Muscle of leg (tissue), 11 donors: ENCODE measurements around the gene AUTS2. TPM values are rescaled to one million over a fixed set of nuclear protein-coding genes. Genes with fewer than 3 reads are reported as not detected.

Experiments used
- DNase-seq: peaks from one replicate; pipeline ENCODE4 v3.0.0; 2013
- H3K27ac ChIP-seq: one replicate; pipeline ENCODE4 v1.5.1; 2013; ENCODE audit warnings: mild to moderate bottlenecking, low read length, control low read depth
- H3K27me3 ChIP-seq: one replicate; pipeline ENCODE4 v1.6.1; 2013; ENCODE audit warnings: low read length; ENCODE audit not compliant: control insufficient read depth, insufficient read depth
- H3K36me3 ChIP-seq: one replicate; pipeline ENCODE4 v1.6.1; 2013; ENCODE audit warnings: low read length; ENCODE audit not compliant: control insufficient read depth, insufficient read depth
- H3K4me1 ChIP-seq: one replicate; pipeline ENCODE4 v1.6.1; 2013; ENCODE audit warnings: low read length; ENCODE audit not compliant: control insufficient read depth, insufficient read depth
- H3K4me3 ChIP-seq: one replicate; pipeline ENCODE4 v1.5.1; 2013; ENCODE audit warnings: low read length, control low read depth
- H3K9me3 ChIP-seq: replicated peaks from 2 replicates; pipeline ENCODE4 v1.6.1; 2013; ENCODE audit warnings: low read depth, low read length; ENCODE audit not compliant: control insufficient read depth
- WGBS: methylation state at CpG from one replicate; pipeline ENCODE4 v1.1.5; 2013; ENCODE audit warnings: missing lambda C conversion rate; ENCODE audit not compliant: insufficient coverage; 5-methylcytosine and 5-hydroxymethylcytosine counted together
- polyA plus RNA-seq, 8 donors: library from polyadenylated mRNA; unstranded; fragments of 120-200 nt; gene quantifications; one replicate each; pipeline versions ENCODE4 v1.2.1 to v1.2.3, GENCODE V29; 2013; ENCODE audit warnings: inconsistent platforms in 1 of 8, low replicate concordance in 1 of 8; ENCODE audit not compliant: insufficient read length in 8 of 8, insufficient read depth in 1 of 8
- total RNA-seq: library from RNA; stranded (reverse); fragments of 120-200 nt; gene quantifications from one replicate; pipeline ENCODE4 v1.2.4, GENCODE V29; 2013

Gene AUTS2
- total and polyA plus RNA-seq, 9 donors, result 28.6 to 92.3 (median 58.8) TPM

DNA sequence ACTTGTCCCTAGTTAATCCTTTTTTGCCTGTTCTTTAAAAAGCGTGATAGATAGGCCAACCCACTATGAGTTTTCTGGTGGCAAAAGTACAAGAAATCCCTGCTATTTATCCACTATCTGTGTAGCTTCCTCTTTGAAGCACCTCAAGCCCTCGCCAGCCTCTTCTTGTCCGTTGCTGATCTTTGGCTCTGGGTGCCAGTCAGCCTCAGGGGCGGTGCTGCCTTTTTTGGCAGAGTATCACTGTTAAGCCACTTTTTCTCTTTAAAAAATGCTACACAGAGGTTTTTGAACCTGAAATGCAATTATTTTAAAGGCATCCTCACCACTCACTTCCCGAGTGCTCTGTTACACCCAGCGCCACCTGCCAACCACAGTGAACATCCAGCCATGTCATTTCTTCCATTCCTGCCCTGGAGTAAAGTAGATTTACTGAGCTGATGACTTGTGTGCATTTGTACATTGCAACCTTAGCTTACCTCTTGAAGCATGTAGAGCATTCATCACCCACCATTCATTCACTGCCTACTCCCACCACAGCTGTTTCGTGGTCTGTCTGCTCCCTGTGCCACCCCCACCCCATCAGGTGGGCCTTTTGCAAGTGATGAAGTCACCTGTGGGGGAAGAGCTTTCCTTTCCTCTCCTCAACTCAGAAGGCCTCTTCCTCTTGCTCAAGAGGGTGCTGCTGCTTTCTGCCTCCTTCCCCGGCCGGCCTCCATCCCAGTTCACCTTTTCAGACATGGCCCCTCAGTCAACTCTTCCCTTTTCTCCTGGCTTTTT, 1119.5 kb downstream of the AUTS2 start:
- Histone ChIP-seq H3K27me3 (no peaks in the 10 kb centered on the region), H3K27ac (no peak overlapping the region), H3K9me3 (peaks cover 7% of the 10 kb centered on the region), H3K4me1 (no peaks in the 10 kb centered on the region), H3K36me3 (peaks cover 3% of the 10 kb centered on the region), H3K4me3 (no peak overlapping the region)
- DNase-seq, result no peak
- 84% methylated on average over 6 of the region's 9 CpGs for WGBS

DNA sequence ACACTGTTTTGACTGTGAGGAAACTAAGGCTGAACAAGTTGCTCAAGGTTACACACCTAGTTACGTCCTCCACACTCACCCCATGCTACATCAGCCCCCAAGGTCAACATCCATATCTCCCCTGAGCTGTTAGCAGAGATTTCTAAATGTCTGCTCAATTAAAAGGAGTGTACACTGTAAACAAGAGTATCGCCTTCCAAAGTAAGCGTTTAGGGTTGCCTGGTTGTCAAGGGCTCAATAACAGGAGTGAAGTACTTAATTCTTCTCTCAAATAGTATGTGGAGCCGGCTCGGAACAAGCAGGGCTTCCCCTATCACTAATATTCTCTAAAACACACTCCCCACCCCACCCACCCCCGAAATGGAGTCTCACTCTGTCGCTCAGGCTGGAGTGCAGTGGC, 1120.8 kb downstream of the AUTS2 start:
- Histone ChIP-seq H3K27me3 (no peaks in the 10 kb centered on the region), H3K36me3 (no peaks in the 10 kb centered on the region), H3K9me3 (peaks cover 7% of the 10 kb centered on the region), H3K27ac (no peak overlapping the region), H3K4me3 (no peak overlapping the region), H3K4me1 (no peaks in the 10 kb centered on the region)
- 100% methylated on average over 2 of the region's 7 CpGs for WGBS
- no peak for DNase-seq

DNA sequence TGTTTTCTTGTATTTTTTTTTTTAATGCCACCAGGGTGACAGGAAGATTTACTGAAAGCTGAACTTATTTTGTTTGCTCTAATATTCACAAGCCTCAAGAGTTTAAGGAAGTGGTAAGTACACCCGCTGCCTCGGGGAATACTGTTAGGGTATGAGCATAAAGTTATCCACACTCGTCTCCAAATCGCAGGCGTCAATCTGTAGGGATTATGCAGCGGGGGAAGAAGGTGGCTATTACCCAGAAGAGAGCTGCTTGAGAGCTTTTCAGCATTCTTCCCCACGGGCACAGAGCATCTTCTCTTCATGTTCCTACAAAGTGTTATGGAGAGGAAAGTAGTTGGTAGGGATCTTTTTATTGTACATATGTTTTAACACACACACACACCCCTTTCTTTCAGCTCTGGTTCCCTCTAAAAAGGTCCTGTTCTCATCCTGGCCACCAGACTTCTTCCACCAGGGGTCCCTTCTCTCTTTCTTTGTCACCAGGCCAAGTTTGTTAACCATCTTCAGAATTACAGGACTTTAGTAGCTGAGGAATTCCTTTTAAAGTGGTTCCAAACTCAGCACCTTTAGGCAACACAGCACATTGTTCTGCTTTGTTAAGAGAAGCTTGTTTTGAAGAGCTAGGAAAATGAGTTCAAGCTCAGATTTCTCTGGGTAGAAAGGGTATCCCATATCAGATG, 1122.1 kb downstream of the AUTS2 start:
- Histone ChIP-seq H3K9me3 (no peaks in the 10 kb centered on the region), H3K27ac (no peak overlapping the region), H3K27me3 (no peaks in the 10 kb centered on the region), H3K36me3 (no peaks in the 10 kb centered on the region), H3K4me3 (no peak overlapping the region), H3K4me1 (no peaks in the 10 kb centered on the region)
- WGBS, result no CpG with 5 or more reads among the region's 7 CpGs
- DNase-seq, result no peak

DNA sequence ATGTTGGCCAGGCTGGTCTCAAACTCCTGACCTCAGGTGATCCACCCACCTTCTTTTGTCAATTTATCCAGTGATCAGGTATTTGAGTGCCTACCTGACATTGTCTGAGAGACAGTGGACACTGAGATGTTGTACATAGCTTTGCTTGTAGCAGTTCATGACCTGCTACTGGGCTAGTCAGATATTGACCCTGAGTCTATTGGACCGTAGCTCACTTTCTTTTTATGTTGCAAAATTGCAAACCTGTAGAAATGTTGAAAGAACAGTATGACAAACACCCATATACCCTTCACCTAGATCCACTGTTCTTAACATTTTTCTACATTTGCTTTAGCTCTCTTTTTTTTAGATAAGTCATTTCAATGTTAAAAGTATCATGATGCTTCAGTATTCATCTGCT, 1123.2 kb downstream of the AUTS2 start:
- WGBS, result no CpG with 5 or more reads among the region's 1 CpG
- no peaks in the 10 kb centered on the region for H3K36me3 ChIP-seq
- H3K9me3 ChIP-seq, result no peaks in the 10 kb centered on the region
- H3K27ac ChIP-seq, result no peak overlapping the region
- no peak for DNase-seq
- H3K4me3 ChIP-seq, result no peak overlapping the region
- no peaks in the 10 kb centered on the region for H3K27me3 ChIP-seq
- no peaks in the 10 kb centered on the region for H3K4me1 ChIP-seq

DNA sequence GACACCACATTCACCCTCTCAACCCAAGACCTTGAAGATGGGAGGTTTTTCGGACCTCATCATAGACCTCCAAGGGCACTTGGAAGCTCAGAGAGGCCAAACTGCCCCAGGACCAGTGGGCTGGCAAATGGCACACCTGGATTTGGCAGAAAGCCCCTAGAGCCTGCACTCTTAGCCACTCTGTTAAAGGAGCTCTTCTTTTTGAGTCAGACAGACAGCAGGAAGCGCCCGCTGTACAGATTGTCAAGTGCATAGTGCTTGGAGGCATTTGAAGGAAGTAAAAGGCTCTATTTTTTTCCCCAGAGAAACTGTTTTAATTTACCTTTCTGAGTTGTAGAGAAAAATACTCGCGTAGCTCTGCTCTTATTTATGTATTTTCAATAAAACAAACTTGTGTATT, 1125.1 kb downstream of the AUTS2 start:
- WGBS, result no CpG with 5 or more reads among the region's 5 CpGs
- no peak overlapping the region for H3K27ac ChIP-seq
- no peaks in the 10 kb centered on the region for H3K27me3 ChIP-seq
- DNase-seq, result no peak
- H3K4me1 ChIP-seq, result no peaks in the 10 kb centered on the region
- H3K4me3 ChIP-seq, result no peak overlapping the region
- H3K9me3 ChIP-seq, result no peaks in the 10 kb centered on the region
- no peaks in the 10 kb centered on the region for H3K36me3 ChIP-seq

DNA sequence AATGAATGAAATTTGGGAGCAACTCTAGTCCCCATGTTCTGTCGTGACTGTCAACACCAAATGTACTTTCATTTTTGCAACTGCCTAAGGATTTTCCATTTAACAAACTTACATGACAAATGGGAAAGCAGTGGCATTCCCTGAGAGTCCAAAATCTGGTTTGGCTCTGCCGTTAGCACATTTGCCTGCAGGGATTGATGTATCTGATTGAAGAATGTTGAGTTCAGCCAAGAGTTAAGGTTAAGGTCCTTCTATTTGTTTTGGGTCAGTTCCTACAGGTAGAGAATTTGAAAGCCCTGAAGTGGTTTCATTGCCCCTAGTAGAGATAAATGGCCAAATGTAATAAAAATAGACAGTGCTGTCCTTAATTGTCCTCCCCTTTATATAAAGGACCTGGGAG, 1127.2 kb downstream of the AUTS2 start:
- DNase-seq, result no peak
- no peaks in the 10 kb centered on the region for H3K36me3 ChIP-seq
- WGBS, result 40% methylated on average over 1 of the region's 2 CpGs
- H3K27ac ChIP-seq, result no peak overlapping the region
- H3K9me3 ChIP-seq, result no peaks in the 10 kb centered on the region
- no peaks in the 10 kb centered on the region for H3K27me3 ChIP-seq
- no peak overlapping the region for H3K4me3 ChIP-seq
- H3K4me1 ChIP-seq, result no peaks in the 10 kb centered on the region

DNA sequence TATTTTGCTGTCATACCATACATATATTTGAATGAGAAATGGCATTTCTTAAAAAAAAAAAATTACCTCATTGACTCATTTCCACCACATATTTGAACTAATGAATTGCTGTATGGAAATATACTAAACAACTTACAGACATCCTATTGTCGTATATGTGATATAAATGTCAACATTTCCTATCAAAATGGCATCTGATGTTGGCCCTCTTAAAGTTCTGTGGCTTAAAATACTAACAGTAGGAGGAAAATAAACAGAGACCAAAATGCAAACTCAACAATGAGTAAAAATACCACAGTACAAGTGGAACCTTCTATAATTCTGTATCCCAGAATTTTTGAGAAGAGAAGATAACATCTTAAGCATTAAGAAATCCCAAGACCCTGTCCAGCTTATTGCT, 1128.0 kb downstream of the AUTS2 start:
- no CpG with 5 or more reads among the region's 1 CpG for WGBS
- no peak overlapping the region for H3K27ac ChIP-seq
- H3K36me3 ChIP-seq, result no peaks in the 10 kb centered on the region
- no peaks in the 10 kb centered on the region for H3K27me3 ChIP-seq
- H3K9me3 ChIP-seq, result no peaks in the 10 kb centered on the region
- H3K4me1 ChIP-seq, result no peaks in the 10 kb centered on the region
- no peak overlapping the region for H3K4me3 ChIP-seq
- DNase-seq, result no peak

DNA sequence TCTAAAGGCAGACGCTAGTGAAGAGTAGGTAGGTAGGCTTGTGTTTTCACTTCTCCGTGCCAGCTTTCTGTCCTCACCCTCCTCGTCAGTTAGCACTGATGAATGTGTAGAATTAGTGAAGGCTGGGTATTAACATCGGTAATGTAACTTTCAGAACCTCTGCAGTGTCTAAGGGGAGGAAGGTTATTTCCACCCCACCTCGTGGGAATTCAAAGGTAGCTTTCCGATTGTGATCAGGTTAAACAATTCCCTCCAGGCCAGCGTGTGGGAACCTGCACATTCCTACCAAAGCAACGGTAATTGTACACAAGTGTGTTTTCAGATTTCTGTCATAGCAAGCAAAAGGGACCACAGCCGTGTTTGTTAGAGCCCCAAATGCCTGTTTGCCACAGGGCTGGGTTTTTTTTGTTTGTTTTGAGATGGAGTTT, 1128.7 kb downstream of the AUTS2 start:
- H3K4me3 ChIP-seq, result no peak overlapping the region
- DNase-seq, result no peak
- no peaks in the 10 kb centered on the region for H3K27me3 ChIP-seq
- H3K27ac ChIP-seq, result no peak overlapping the region
- WGBS, result 59% methylated on average over 6 of the region's 9 CpGs
- no peaks in the 10 kb centered on the region for H3K9me3 ChIP-seq
- H3K36me3 ChIP-seq, result no peaks in the 10 kb centered on the region
- H3K4me1 ChIP-seq, result no peaks in the 10 kb centered on the region

DNA sequence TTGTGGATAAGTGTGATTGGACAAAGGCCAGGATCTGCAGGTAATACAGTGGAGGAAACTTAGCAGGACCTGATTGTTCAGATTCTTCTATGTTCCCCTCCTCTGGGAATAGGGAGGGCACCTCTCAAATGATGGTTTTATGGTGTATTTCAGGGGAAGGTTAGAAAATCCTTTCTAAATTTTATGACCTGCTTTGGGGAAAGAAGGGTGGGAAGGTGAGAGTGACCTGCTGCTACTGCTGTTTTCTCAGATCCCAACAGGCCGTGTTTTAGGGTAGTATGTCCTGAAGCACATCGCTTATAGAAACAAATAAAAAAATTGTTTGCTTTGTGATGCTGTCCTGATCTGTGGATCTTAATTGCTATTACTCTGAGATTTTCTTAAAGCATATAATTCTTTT, 1129.6 kb downstream of the AUTS2 start:
- Histone ChIP-seq H3K36me3 (no peaks in the 10 kb centered on the region), H3K9me3 (no peaks in the 10 kb centered on the region), H3K4me1 (no peaks in the 10 kb centered on the region), H3K27me3 (no peaks in the 10 kb centered on the region), H3K4me3 (no peak overlapping the region), H3K27ac (no peak overlapping the region)
- WGBS, result no CpG with 5 or more reads among the region's 2 CpGs
- no peak for DNase-seq

DNA sequence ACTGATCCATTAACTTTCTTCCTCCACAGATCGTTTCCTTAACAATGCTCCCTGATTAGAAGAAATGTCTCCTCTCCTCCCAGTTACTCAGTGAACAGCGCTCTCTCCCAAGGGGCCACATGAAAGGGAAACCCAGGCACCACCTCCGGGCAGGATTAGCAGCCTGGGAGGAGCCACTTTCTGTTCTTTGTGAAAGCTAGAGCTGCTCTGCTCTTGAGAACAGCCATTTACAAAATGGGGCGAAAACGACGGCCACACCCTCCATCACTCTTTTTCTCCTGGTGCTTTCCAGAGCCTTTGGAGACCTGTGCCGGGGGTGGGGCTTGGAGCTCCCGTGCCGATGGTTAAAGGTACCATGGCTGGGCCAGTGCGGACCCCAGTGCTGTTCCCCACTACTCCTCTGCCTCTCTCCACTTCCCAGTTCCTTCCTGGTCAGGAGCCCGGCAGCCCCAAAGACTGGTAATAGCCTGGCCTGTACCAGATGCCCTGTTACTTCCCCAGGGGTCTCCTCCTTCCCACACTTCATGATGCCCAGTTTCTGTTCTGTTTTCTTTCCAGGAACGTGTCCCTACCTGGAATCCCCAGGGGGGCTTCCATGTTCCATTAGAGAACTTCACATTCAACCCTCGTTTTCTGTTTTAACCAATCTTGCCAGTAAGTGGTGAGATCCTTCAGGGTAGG, 1130.7 kb downstream of the AUTS2 start:
- 41% methylated on average over 11 of the region's 13 CpGs for whole genome bisulfite sequencing
- no peaks in the 10 kb centered on the region for H3K4me1 ChIP-seq
- no peak overlapping the region for H3K4me3 ChIP-seq
- H3K27me3 ChIP-seq, result no peaks in the 10 kb centered on the region
- no peak for DNase-seq
- no peaks in the 10 kb centered on the region for H3K9me3 ChIP-seq
- H3K27ac ChIP-seq, result no peak overlapping the region
- H3K36me3 ChIP-seq, result no peaks in the 10 kb centered on the region
